Measurements from ENCODE around the gene GIMAP7.

The GIMAP7 gene

DNA sequence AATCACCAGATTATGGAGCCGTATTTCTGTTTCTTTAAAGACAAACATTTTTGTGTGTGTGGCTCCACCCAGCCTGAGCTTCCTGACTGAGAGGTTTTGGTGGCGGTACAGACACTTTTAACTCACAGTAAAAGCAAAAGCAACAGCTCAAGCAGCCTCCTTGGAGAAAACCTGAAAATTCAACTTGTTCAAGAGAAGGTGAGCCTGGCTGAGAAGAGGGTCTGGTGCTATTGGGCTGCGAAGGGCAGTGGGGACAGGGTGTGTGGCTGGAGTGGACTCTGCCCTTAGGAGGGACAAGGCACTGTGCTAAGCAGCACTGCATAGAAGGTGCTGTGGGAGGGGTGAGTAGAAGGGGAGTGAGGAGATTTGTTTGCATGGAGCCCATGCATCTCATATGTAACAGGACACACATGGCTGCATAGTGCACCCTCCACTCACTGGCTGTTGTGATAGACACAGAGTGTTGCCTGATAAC is at the start of gene GIMAP7:
Gene GIMAP7 (plus strand): TSS at position 125 of the 475 bp plus-strand sequence. CDS start 5,103 bp downstream, outside the sequence.
- Histone ChIP-seq H3K4me1 (ENCODE audit: control insufficient read depth, insufficient read depth, low read length) (no peaks in the 10 kb centered on the region), H3K27ac (ENCODE audit: extremely low read depth, low read depth, low read length) (no peak within 1 kb of the TSS), H3K9me3 (ENCODE audit: control insufficient read depth, insufficient read depth, low read depth, low read length) (no peaks in the 10 kb centered on the region), H3K4me3 (ENCODE audit: low read depth, low read length) (no peak within 1 kb of the TSS), H3K36me3 (ENCODE audit: control insufficient read depth in 2 of 2, insufficient read depth in 1 of 2, low read length in 2 of 2) (no peaks in the 10 kb centered on the region)
- ChIA-PET CTCF (no interaction called here), POLR2A (no interaction called here)
- TF ChIP-seq ZNF404 (tag by site-specific recombination; IDR thresholded peaks at IDR 0.05) (no peak), ZNF660 (tag by site-specific recombination; IDR thresholded peaks at IDR 0.05) (no peak), ZNF311 (tag by site-specific recombination; IDR thresholded peaks at IDR 0.05; ENCODE audit: borderline replicate concordance) (no peak), ZNF610 (tag by site-specific recombination; IDR thresholded peaks at IDR 0.05; ENCODE audit: borderline replicate concordance) (no peak), GLIS2 (tag by site-specific recombination; IDR thresholded peaks at IDR 0.05) (no peak)

DNA sequence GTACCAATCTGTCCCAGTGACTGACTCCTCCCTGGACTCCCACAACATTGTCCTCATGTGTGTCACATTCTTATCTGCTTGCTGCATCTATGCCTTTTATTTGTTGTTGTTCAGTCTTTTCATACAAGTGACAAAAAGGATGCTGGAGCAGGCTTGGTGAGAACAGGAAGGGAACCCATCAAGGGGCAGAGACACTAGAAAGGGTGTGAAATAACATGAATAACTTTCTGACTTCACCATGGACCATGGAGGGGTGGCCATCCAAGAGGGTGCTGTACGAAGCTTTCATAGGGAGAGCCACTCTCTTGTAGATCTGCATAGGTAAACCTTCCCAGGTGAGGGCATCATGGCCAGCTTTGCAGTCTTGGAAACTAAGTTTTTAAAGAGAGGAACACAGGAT is 49.7 kb upstream of the GIMAP7 start:
- Histone ChIP-seq H3K4me1 (ENCODE audit: control insufficient read depth, insufficient read depth, low read length) (no peaks in the 10 kb centered on the region), H3K36me3 (ENCODE audit: control insufficient read depth in 2 of 2, insufficient read depth in 1 of 2, low read length in 2 of 2) (no peaks in the 10 kb centered on the region), H3K9me3 (ENCODE audit: control insufficient read depth, insufficient read depth, low read depth, low read length) (no peaks in the 10 kb centered on the region), H3K27ac (ENCODE audit: extremely low read depth, low read depth, low read length) (no peak overlapping the region), H3K4me3 (ENCODE audit: low read depth, low read length) (no peak overlapping the region)
- no peak for TF ChIP-seq ZNF266 (tag by site-specific recombination; IDR thresholded peaks at IDR 0.05; ENCODE audit: low read depth)
- TF ChIP-seq, protein P1, sequence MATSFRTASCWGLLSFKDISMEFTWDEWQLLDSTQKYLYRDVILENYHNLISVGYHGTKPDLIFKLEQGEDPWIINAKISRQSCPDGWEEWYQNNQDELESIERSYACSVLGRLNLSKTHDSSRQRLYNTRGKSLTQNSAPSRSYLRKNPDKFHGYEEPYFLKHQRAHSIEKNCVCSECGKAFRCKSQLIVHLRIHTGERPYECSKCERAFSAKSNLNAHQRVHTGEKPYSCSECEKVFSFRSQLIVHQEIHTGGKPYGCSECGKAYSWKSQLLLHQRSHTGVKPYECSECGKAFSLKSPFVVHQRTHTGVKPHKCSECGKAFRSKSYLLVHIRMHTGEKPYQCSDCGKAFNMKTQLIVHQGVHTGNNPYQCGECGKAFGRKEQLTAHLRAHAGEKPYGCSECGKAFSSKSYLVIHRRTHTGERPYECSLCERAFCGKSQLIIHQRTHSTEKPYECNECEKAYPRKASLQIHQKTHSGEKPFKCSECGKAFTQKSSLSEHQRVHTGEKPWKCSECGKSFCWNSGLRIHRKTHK (tag by site-specific recombination; IDR thresholded peaks at IDR 0.05), result no peak
- TF ChIP-seq ZSCAN16 (tag by site-specific recombination; IDR thresholded peaks at IDR 0.05), result no peak
- no peak for TF ChIP-seq ZNF701 (tag by site-specific recombination; IDR thresholded peaks at IDR 0.05)
- TF ChIP-seq ZNF837 (tag by site-specific recombination; IDR thresholded peaks at IDR 0.05), result no peak
- TF ChIP-seq HOXC10 (CRISPR knock-in tag; IDR thresholded peaks at IDR 0.05), result no peak
- TF ChIP-seq, protein P2, sequence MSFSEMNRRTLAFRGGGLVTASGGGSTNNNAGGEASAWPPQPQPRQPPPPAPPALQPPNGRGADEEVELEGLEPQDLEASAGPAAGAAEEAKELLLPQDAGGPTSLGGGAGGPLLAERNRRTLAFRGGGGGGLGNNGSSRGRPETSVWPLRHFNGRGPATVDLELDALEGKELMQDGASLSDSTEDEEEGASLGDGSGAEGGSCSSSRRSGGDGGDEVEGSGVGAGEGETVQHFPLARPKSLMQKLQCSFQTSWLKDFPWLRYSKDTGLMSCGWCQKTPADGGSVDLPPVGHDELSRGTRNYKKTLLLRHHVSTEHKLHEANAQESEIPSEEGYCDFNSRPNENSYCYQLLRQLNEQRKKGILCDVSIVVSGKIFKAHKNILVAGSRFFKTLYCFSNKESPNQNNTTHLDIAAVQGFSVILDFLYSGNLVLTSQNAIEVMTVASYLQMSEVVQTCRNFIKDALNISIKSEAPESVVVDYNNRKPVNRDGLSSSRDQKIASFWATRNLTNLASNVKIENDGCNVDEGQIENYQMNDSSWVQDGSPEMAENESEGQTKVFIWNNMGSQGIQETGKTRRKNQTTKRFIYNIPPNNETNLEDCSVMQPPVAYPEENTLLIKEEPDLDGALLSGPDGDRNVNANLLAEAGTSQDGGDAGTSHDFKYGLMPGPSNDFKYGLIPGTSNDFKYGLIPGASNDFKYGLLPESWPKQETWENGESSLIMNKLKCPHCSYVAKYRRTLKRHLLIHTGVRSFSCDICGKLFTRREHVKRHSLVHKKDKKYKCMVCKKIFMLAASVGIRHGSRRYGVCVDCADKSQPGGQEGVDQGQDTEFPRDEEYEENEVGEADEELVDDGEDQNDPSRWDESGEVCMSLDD (tag by site-specific recombination; IDR thresholded peaks at IDR 0.05), result no peak
- TF ChIP-seq ZNF239 (tag by site-specific recombination; IDR thresholded peaks at IDR 0.05), result no peak
- no peak for TF ChIP-seq ZNF16 (tag by site-specific recombination; IDR thresholded peaks at IDR 0.05; ENCODE audit: low read depth)
- TF ChIP-seq, protein P3, sequence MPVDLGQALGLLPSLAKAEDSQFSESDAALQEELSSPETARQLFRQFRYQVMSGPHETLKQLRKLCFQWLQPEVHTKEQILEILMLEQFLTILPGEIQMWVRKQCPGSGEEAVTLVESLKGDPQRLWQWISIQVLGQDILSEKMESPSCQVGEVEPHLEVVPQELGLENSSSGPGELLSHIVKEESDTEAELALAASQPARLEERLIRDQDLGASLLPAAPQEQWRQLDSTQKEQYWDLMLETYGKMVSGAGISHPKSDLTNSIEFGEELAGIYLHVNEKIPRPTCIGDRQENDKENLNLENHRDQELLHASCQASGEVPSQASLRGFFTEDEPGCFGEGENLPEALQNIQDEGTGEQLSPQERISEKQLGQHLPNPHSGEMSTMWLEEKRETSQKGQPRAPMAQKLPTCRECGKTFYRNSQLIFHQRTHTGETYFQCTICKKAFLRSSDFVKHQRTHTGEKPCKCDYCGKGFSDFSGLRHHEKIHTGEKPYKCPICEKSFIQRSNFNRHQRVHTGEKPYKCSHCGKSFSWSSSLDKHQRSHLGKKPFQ (tag by site-specific recombination; IDR thresholded peaks at IDR 0.05), result no peak
- TF ChIP-seq KLF16 (tag by site-specific recombination; IDR thresholded peaks at IDR 0.05), result no peak
- TF ChIP-seq ZNF48 (tag by site-specific recombination; IDR thresholded peaks at IDR 0.05), result no peak
- TF ChIP-seq, protein P4, sequence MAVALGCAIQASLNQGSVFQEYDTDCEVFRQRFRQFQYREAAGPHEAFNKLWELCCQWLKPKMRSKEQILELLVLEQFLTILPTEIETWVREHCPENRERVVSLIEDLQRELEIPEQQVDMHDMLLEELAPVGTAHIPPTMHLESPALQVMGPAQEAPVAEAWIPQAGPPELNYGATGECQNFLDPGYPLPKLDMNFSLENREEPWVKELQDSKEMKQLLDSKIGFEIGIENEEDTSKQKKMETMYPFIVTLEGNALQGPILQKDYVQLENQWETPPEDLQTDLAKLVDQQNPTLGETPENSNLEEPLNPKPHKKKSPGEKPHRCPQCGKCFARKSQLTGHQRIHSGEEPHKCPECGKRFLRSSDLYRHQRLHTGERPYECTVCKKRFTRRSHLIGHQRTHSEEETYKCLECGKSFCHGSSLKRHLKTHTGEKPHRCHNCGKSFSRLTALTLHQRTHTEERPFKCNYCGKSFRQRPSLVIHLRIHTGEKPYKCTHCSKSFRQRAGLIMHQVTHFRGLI (tag by site-specific recombination; IDR thresholded peaks at IDR 0.05), result no peak
- no peak for TF ChIP-seq WT1 (tag by site-specific recombination; IDR thresholded peaks at IDR 0.05)
- TF ChIP-seq, protein P5, sequence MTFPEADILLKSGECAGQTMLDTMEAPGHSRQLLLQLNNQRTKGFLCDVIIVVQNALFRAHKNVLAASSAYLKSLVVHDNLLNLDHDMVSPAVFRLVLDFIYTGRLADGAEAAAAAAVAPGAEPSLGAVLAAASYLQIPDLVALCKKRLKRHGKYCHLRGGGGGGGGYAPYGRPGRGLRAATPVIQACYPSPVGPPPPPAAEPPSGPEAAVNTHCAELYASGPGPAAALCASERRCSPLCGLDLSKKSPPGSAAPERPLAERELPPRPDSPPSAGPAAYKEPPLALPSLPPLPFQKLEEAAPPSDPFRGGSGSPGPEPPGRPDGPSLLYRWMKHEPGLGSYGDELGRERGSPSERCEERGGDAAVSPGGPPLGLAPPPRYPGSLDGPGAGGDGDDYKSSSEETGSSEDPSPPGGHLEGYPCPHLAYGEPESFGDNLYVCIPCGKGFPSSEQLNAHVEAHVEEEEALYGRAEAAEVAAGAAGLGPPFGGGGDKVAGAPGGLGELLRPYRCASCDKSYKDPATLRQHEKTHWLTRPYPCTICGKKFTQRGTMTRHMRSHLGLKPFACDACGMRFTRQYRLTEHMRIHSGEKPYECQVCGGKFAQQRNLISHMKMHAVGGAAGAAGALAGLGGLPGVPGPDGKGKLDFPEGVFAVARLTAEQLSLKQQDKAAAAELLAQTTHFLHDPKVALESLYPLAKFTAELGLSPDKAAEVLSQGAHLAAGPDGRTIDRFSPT (tag by site-specific recombination; IDR thresholded peaks at IDR 0.05), result no peak
- TF ChIP-seq, protein P6, sequence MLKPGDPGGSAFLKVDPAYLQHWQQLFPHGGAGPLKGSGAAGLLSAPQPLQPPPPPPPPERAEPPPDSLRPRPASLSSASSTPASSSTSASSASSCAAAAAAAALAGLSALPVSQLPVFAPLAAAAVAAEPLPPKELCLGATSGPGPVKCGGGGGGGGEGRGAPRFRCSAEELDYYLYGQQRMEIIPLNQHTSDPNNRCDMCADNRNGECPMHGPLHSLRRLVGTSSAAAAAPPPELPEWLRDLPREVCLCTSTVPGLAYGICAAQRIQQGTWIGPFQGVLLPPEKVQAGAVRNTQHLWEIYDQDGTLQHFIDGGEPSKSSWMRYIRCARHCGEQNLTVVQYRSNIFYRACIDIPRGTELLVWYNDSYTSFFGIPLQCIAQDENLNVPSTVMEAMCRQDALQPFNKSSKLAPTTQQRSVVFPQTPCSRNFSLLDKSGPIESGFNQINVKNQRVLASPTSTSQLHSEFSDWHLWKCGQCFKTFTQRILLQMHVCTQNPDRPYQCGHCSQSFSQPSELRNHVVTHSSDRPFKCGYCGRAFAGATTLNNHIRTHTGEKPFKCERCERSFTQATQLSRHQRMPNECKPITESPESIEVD (tag by site-specific recombination; IDR thresholded peaks at IDR 0.05), result no peak
- POLR2A ChIA-PET, result no interaction called here
- CTCF ChIA-PET, result interaction anchor here (1.2 kb wide), 1 partner anchor 16 kb away, joined by 4 read pairs; no protein-coding TSS in a partner anchor
